Fibroblast of the aortic adventitia (primary cell): ENCODE measurements around the gene PARP9. TPM values are rescaled to one million over a fixed set of nuclear protein-coding genes. Genes with fewer than 3 reads are reported as not detected.

ENCODE experiments used
- DNase-seq: peaks from one replicate; pipeline ENCODE4 v3.0.0-alpha.2; 2010; ENCODE audit warnings: low read depth
- H3K4me3 ChIP-seq: 2 replicates; pipeline ENCODE4 v1.5.1; 2011; ENCODE audit warnings: low read depth, mild to moderate bottlenecking, control low read depth, low read length, moderate library complexity
- total RNA-seq: library from RNA; depleted of rRNA; stranded (reverse); fragments of >200 nt; gene quantifications from 2 replicates; pipeline ENCODE4 v1.2.3, GENCODE V29; 2012; ENCODE audit warnings: low replicate concordance
- TF ChIP-seq, protein P1 (sequence below): IDR thresholded peaks from 2 replicates; pipeline ENCODE4 v1.5.1; 2011; ENCODE audit warnings: mild to moderate bottlenecking, low read length, control low read depth, inconsistent platforms; ENCODE audit not compliant: insufficient read depth

Gene PARP9
- 31.7 and 32.6 TPM in 2 replicates for total RNA-seq

DNA sequence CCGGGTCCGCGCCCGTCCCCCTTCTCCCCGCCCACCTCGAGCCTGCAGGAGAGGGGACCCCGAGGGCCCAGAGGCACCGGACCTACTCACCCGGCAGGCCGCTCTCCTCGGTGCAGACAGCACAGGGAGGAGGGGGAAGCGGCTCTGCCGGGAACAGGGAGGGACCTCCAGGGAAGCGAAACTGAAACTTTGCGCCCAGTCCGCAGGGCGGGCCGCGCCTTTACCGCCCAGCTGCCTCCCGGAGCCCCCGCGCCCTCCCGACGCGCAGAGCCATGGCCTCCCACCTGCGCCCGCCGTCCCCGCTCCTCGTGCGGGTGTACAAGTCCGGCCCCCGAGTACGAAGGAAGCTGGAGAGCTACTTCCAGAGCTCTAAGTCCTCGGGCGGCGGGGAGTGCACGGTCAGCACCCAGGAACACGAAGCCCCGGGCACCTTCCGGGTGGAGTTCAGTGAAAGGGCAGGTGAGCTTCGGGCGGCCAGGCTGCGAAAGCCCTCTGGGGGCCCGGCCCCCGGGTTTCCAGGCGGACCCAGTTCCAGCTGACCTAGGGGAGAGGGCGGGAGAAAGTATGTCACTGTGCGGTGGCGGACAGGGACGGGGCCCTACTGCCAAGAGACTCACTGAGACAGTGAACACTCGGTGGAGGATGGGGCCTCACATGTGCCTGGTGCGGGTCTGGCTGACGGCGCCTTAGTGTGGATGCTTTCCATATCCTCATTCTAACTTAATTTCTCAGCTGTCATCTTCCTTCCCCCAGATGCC lies at the start of gene PARP9, which contains the start of gene DTX3L:
TSS of gene PARP9 (minus strand) at position 146 of the 758 bp plus-strand sequence. CDS start 4,680 bp downstream, outside the sequence.
TSS of gene DTX3L (plus strand) at position 184 of the 758 bp plus-strand sequence. CDS start at position 273, 89 bp downstream.
- peak; percentile 75 for DNase-seq
- TF ChIP-seq, protein P1, sequence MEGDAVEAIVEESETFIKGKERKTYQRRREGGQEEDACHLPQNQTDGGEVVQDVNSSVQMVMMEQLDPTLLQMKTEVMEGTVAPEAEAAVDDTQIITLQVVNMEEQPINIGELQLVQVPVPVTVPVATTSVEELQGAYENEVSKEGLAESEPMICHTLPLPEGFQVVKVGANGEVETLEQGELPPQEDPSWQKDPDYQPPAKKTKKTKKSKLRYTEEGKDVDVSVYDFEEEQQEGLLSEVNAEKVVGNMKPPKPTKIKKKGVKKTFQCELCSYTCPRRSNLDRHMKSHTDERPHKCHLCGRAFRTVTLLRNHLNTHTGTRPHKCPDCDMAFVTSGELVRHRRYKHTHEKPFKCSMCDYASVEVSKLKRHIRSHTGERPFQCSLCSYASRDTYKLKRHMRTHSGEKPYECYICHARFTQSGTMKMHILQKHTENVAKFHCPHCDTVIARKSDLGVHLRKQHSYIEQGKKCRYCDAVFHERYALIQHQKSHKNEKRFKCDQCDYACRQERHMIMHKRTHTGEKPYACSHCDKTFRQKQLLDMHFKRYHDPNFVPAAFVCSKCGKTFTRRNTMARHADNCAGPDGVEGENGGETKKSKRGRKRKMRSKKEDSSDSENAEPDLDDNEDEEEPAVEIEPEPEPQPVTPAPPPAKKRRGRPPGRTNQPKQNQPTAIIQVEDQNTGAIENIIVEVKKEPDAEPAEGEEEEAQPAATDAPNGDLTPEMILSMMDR, result no peak
- peak within 1 kb of the TSS; percentile 85 for H3K4me3 ChIP-seq

DNA sequence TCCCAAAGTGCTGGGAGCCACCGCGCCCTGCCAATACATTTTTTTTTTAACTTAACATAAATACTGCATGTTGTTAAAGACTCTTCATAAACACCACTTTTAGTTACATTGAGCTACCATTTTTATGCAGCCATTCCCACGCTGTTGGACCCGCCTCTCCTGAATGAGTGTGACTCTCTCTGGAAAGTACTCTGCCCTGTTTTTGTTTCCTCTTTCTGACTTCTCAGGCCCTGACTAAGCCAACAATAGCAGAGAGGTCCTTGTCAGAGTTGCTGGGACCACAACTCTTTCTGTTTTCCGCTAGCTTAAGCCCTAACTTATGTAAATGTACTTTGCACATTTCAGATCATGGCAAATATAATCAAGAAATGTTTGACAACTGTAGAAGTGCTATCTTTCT lies 48.6 kb upstream of the PARP9 start:
- no peak for DNase-seq
- no peak overlapping the region for H3K4me3 ChIP-seq
- TF ChIP-seq, protein P1, result no peak

DNA sequence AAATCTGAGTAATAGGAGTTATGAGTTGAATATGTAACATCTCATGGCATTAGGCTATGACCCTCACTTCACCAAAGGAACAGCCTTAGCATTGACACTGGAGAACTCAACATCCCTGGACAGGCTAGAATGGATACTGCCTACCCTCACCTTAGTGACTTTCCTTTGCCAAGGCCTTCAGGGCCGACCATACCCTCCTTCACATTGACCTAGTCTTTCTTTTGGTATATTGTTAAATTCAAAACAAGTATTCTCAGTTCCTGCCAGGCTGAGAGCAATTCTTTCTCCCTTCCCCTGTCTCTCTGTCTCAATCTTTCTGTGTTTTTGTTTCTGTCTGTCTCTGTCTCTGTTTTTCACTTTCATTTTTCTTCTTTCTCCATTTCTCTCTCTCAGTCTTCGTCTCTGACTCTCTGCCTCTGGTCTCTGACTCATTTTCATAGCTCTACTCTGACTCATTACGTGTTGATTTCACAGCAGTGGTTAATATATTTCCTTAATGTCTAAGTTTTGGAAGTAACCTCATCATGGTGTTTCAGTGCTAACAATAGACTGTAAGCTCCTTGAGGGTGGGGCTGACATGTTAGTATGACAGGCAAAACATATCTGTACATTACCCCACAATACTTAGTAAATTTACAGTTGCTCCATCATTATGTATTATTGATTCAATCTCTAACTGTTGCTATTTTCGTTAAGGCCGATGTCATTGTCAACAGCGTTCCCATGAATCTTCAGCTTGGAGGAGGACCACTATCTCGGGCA lies 45.9 kb upstream of the PARP9 start:
- TF ChIP-seq, protein P1, result no peak
- H3K4me3 ChIP-seq, result no peak overlapping the region
- DNase-seq, result peak; percentile 66

DNA sequence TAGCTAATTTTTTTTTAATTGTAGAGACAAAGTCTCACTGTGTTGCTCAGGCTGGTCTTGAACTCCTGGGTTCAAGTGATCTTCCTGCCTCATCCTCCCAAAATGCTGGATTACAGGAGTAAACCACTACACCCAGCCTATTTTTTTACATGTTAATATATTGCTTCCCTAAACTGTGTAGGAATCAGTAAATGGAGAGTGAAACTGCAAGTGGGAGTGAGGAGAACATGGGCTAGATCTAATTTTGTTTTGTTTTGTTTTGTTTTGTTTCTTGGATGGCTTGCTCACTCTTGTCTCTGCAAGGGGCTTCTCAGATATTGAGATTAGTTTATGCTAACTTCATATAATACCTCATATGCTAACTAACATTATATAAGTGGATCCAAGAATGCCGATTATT lies 44.8 kb upstream of the PARP9 start:
- no peak for DNase-seq
- TF ChIP-seq, protein P1, result no peak
- H3K4me3 ChIP-seq, result no peak overlapping the region

DNA sequence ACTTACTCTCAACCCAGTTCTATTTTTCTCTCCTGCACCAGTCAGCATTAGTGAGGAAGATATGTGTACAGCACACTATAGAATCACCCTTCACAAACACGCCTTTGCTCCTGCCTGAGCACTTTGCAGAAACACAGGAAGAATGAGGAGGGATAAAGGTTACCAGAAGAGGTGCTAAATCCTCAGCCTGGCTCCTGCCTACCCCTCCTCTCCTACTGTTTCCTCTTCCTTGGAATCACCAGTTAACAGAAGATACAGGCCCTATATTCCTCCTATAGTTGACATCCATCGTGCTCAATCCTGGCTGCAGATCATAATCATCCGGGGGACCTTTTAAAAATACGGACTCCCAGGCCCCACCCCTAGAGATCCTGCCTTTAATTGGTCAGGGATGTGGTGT lies 42.2 kb upstream of the PARP9 start:
- TF ChIP-seq, protein P1, result no peak
- no peak for DNase-seq
- H3K4me3 ChIP-seq, result no peak overlapping the region

DNA sequence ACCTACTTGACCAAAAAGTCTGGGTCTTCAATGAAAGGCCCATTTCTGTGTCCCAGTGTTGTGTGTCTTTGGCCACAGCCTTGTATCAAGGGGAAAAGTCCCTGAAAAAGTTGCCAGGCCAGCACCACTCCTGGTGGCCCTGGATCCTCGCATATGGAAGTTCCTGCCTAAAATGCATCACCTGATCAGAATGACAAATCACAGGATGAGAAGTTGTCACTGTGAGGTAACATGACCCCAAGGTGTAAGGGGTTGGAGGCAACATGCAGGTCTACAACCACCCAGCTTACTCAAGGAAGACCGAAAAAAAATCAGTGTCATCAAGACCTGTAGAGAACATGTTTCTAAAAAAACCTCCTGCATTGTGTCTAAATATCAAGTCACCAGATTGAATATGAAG lies 39.0 kb upstream of the PARP9 start:
- DNase-seq, result no peak
- TF ChIP-seq, protein P1, result no peak
- H3K4me3 ChIP-seq, result no peak overlapping the region
